ENCODE data around the gene RANGAP1. TPM values are rescaled to one million over a fixed set of nuclear protein-coding genes. Genes with fewer than 3 reads are reported as not detected.
"Not testable (repeated sequence)": the region's sequence is repeated elsewhere in the genome, so short reads cannot be mapped to it uniquely, and the experiment has no call there.

The RANGAP1 gene
- total RNA-seq, 5 donors from 2014 or later (not counting 1 experiment from before 2014, with no cell fraction given) = 95.0 to 113 (median 104) TPM

DNA sequence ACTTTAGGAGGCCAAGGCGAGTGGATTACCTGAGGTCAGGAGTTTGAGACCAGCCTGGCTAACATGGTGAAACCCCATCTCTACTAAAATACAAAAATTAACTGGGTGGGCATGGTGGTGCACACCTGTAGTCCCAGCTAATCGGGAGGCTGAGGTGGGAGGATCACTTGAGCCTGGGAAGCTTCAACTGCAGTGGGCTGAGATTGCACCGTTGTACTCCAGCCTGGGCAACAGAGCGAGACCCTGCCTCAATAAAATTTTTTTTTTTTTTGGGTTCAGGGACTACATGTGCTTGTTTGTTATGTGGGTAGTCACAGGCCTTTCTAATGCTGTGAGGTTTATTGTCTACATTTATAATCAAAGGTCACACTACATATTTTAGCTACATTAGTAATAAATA, 26.2 kb downstream of the RANGAP1 start:
- POLR2A ChIA-PET; H3K9me3 Mint-ChIP-seq; H3K27me3 Mint-ChIP-seq; ATAC-seq (replicated peaks in 1 of 4); H3K27ac Mint-ChIP-seq; H3K4me1 Mint-ChIP-seq; H3K4me3 Mint-ChIP-seq; DNase-seq; H3K4me3 ChIP-seq (ENCODE audit: control insufficient read depth in 1 of 2, extremely low read depth in 1 of 2, low read length in 1 of 2); CTCF ChIA-PET; H3K27ac ChIP-seq (ENCODE audit: low read length); H3K4me1 ChIP-seq (ENCODE audit: control insufficient read depth in 1 of 2, extremely low read depth in 1 of 2, insufficient read depth in 2 of 2, low read length in 2 of 2); H3K9me3 ChIP-seq; H3K27me3 ChIP-seq (replicated peaks in 1 of 2; ENCODE audit: control insufficient read depth in 2 of 2, extremely low read depth in 1 of 2, insufficient read depth in 2 of 2, low read length in 1 of 2): not testable (repeated sequence)
- H3K36me3 ChIP-seq (ENCODE audit: control insufficient read depth in 2 of 2, extremely low read depth in 1 of 2, insufficient read depth in 1 of 2, low read length in 1 of 2) = peaks cover 28 to 90% of the 10 kb centered on the region in 2 donors
- peaks cover 36% of the 10 kb centered on the region for H3K36me3 Mint-ChIP-seq
- 100% methylated on average over 1 of the region's 4 CpGs for WGBS (ENCODE audit: insufficient coverage)

DNA sequence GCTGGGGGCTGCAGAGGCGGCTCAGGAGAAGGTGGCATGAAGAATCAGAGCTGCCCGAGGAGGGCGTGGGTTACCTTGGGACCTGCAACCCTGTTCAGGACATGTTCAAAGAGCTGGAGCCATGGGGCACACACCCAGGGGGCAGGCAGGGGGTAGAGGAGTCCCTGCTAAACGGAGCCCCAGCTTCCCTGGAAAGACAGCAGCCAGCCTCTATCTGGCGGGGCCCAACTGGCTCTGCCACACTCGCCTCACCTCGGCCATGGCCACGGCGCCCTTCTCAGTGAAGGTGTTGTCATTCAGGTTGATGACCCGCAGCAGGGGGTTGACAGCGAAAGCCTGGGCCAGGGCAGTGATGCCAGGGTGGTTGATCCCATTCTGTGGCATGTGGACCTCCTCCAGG, 28.3 kb downstream of the RANGAP1 start:
- WGBS (ENCODE audit: insufficient coverage) = 85% methylated on average over 10 of the region's 11 CpGs

DNA sequence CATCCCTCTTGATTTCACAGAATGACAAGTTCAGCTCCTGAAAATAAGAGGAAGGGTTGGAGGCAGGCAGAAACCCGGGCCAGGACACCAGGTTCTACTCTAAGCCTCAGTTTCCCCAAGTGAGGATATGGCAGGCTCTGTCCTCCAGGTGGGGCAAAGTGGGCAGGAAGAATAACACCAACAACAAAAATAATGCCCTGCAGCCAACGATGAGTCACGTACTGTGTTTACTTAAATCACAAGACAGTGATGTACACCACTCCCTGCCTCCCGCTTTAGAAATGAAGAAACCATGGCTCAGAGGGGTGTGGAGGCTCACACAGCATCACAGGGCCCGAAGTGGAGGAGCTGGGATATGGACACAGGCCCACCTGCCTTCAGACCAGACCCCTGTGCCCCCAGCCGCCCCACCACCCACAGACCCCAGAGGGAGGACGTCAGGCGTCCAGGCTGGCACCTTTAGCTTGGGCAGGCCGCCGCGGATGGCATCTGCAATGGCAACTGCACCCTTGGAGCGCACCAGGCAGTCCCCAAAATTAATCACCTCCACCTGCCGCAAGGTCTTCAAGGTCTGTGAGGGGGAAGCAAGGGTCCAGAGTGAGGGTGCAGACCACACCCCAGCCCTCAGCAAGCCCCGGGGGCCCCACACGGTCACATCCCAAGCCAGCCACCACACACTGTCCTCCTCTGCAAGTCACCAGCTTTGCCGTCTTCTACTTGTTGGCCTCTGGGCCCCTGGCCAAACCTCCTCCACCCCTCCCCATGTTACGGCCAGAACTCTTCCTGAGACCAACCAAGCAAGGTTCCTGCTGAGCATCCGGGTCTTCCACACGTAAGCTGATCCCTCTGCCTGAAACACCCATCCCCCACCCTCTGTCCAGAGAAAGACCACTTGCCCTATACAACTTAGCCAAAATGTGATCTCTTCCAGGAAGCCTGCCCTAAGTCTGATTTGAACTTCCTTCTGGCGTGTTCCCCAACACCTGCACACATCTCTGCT, 29.4 kb downstream of the RANGAP1 start:
- H3K9me3 Mint-ChIP-seq = no peaks in the 10 kb centered on the region
- Histone ChIP-seq H3K27ac (ENCODE audit: low read length) (no peak overlapping the region), H3K4me3 (ENCODE audit: control insufficient read depth in 1 of 2, extremely low read depth in 1 of 2, low read length in 1 of 2) (no peak overlapping the region), H3K27me3 (replicated peaks in 1 of 2; ENCODE audit: control insufficient read depth in 2 of 2, extremely low read depth in 1 of 2, insufficient read depth in 2 of 2, low read length in 1 of 2) (no peaks in the 10 kb centered on the region), H3K4me1 (ENCODE audit: control insufficient read depth in 1 of 2, extremely low read depth in 1 of 2, insufficient read depth in 2 of 2, low read length in 2 of 2) (no peaks in the 10 kb centered on the region), H3K36me3 (ENCODE audit: control insufficient read depth in 2 of 2, extremely low read depth in 1 of 2, insufficient read depth in 1 of 2, low read length in 1 of 2) (peaks cover 21 to 86% of the 10 kb centered on the region in 2 donors), H3K9me3 (no peaks in the 10 kb centered on the region)
- POLR2A ChIA-PET = no interaction called here
- H3K27me3 Mint-ChIP-seq = no peaks in the 10 kb centered on the region
- H3K4me3 Mint-ChIP-seq = no peak overlapping the region
- 96% methylated on average over 9 of the region's 20 CpGs for WGBS (ENCODE audit: insufficient coverage)
- H3K4me1 Mint-ChIP-seq = no peaks in the 10 kb centered on the region
- no peak for ATAC-seq (replicated peaks in 1 of 4)
- no peak overlapping the region for H3K27ac Mint-ChIP-seq
- no peak for DNase-seq
- peaks cover 33% of the 10 kb centered on the region for H3K36me3 Mint-ChIP-seq
- CTCF ChIA-PET = no interaction called here

More for the DNA sequence above, 28.3 kb downstream of the RANGAP1 start:
- CTCF ChIA-PET = no interaction called here
- Histone ChIP-seq H3K27ac (ENCODE audit: low read length) (no peak overlapping the region), H3K4me3 (ENCODE audit: control insufficient read depth in 1 of 2, extremely low read depth in 1 of 2, low read length in 1 of 2) (no peak overlapping the region), H3K36me3 (ENCODE audit: control insufficient read depth in 2 of 2, extremely low read depth in 1 of 2, insufficient read depth in 1 of 2, low read length in 1 of 2) (peaks cover 25 to 88% of the 10 kb centered on the region in 2 donors), H3K27me3 (replicated peaks in 1 of 2; ENCODE audit: control insufficient read depth in 2 of 2, extremely low read depth in 1 of 2, insufficient read depth in 2 of 2, low read length in 1 of 2) (no peaks in the 10 kb centered on the region), H3K9me3 (no peaks in the 10 kb centered on the region), H3K4me1 (ENCODE audit: control insufficient read depth in 1 of 2, extremely low read depth in 1 of 2, insufficient read depth in 2 of 2, low read length in 2 of 2) (no peaks in the 10 kb centered on the region)
- DNase-seq (no peak), ATAC-seq (replicated peaks in 1 of 4) (no peak)
- no peaks in the 10 kb centered on the region for H3K4me1 Mint-ChIP-seq
- H3K27me3 Mint-ChIP-seq = no peaks in the 10 kb centered on the region
- H3K36me3 Mint-ChIP-seq = peaks cover 34% of the 10 kb centered on the region
- no peak overlapping the region for H3K4me3 Mint-ChIP-seq
- POLR2A ChIA-PET = no interaction called here
- no peak overlapping the region for H3K27ac Mint-ChIP-seq
- H3K9me3 Mint-ChIP-seq = no peaks in the 10 kb centered on the region

DNA sequence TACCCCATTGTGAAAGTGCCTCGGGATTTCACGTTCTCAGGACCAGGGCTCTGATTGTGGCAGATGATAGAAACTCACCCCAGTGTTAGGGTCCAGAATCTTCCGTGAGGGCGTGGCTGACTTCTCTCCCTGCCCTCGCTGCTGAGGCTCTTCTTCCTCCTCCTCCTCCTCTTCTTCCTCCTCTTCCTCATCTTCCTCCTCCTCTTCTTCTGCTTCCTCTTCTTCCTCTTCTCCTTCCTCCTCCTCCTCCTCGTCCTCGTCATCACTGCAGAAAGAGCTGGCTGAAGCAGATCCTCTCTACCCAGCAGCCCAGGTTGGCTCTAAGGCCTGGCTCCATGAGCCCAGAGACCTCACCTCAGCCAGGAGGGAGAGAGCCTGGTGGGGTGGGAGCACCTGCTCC, 31.8 kb downstream of the RANGAP1 start:
- ChIA-PET POLR2A (no interaction called here), CTCF (no interaction called here)
- no peak overlapping the region for H3K4me3 ChIP-seq (ENCODE audit: control insufficient read depth in 1 of 2, extremely low read depth in 1 of 2, low read length in 1 of 2)
- H3K36me3 Mint-ChIP-seq = peaks cover 43% of the 10 kb centered on the region
- ATAC-seq (replicated peaks in 1 of 4) (no peak), DNase-seq (no peak)
- no peak overlapping the region for H3K27ac ChIP-seq (ENCODE audit: low read length)
- no peaks in the 10 kb centered on the region for H3K9me3 ChIP-seq
- H3K27ac Mint-ChIP-seq = no peak overlapping the region
- H3K27me3 ChIP-seq (replicated peaks in 1 of 2; ENCODE audit: control insufficient read depth in 2 of 2, extremely low read depth in 1 of 2, insufficient read depth in 2 of 2, low read length in 1 of 2) = no peaks in the 10 kb centered on the region
- H3K4me3 Mint-ChIP-seq = no peak overlapping the region
- H3K36me3 ChIP-seq (ENCODE audit: control insufficient read depth in 2 of 2, extremely low read depth in 1 of 2, insufficient read depth in 1 of 2, low read length in 1 of 2) = peaks cover 27 to 90% of the 10 kb centered on the region in 2 donors
- no peaks in the 10 kb centered on the region for H3K27me3 Mint-ChIP-seq
- no peaks in the 10 kb centered on the region for H3K9me3 Mint-ChIP-seq
- H3K4me1 ChIP-seq (ENCODE audit: control insufficient read depth in 1 of 2, extremely low read depth in 1 of 2, insufficient read depth in 2 of 2, low read length in 2 of 2) = no peaks in the 10 kb centered on the region
- H3K4me1 Mint-ChIP-seq = no peaks in the 10 kb centered on the region
- WGBS (ENCODE audit: insufficient coverage) = 87% methylated on average over 5 of the region's 7 CpGs

DNA sequence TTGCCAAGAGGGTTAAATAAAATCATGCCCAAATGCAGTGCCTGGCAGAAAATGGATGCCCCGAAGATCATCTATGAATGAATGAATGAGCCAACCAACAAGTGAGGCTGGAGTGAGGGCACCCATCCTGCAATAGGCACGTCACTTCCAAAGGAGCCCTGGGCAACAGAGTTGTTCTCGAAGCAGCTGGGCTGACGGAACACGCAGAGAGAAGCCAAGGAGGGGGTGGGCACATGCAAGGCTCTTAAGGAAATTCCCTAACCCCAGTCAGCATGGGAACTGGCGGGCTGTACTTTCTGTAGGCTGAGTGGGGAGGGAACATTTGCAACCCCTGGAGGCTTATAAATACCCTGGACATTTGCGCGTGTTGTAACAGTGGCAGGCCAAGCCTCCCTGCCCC, 33.6 kb downstream of the RANGAP1 start:
- CTCF ChIA-PET = no interaction called here

DNA sequence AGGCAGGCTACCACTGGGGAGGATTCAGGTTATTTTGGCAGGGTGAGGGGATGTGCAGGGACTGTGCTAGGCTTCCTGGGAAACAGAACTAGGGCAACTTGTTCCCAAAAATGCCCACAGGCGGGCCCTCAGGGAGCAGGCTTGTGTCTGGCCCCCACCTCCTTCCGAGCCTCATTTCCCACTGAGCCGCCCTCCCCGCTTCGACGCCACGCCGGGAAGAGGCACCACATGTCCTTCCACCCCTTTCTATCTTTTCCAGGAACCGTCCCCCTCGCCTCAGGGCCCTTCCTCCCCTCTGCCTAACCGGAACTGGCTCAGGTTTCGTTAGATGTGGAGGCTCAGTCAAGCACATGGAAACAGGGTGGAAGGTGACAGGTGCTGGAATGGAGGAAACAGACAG, 35.9 kb downstream of the RANGAP1 start:
- H3K4me3 ChIP-seq (ENCODE audit: control insufficient read depth in 1 of 2, extremely low read depth in 1 of 2, low read length in 1 of 2) = no peak overlapping the region
- DNase-seq (no peak), ATAC-seq (replicated peaks in 1 of 4) (no peak)
- no peaks in the 10 kb centered on the region for H3K27me3 ChIP-seq (replicated peaks in 1 of 2; ENCODE audit: control insufficient read depth in 2 of 2, extremely low read depth in 1 of 2, insufficient read depth in 2 of 2, low read length in 1 of 2)
- Mint-ChIP-seq H3K27ac (no peak overlapping the region), H3K27me3 (no peaks in the 10 kb centered on the region), H3K36me3 (peaks cover 33% of the 10 kb centered on the region), H3K4me1 (no peaks in the 10 kb centered on the region), H3K9me3 (no peaks in the 10 kb centered on the region), H3K4me3 (no peak overlapping the region)
- H3K36me3 ChIP-seq (ENCODE audit: control insufficient read depth in 2 of 2, extremely low read depth in 1 of 2, insufficient read depth in 1 of 2, low read length in 1 of 2) = peaks cover 37 to 86% of the 10 kb centered on the region in 2 donors
- 96% methylated on average over 8 of the region's 12 CpGs for WGBS (ENCODE audit: insufficient coverage)
- no peak overlapping the region for H3K27ac ChIP-seq (ENCODE audit: low read length)
- no peaks in the 10 kb centered on the region for H3K4me1 ChIP-seq (ENCODE audit: control insufficient read depth in 1 of 2, extremely low read depth in 1 of 2, insufficient read depth in 2 of 2, low read length in 2 of 2)
- no peaks in the 10 kb centered on the region for H3K9me3 ChIP-seq
- CTCF ChIA-PET = no interaction called here
- POLR2A ChIA-PET = interaction anchor here in 1 of 2 donors (0.6 kb wide), 1 partner anchor 535 kb away, joined by 7 read pairs; no protein-coding TSS in a partner anchor

More for the DNA sequence above, 33.6 kb downstream of the RANGAP1 start:
- no peak overlapping the region for H3K4me3 ChIP-seq (ENCODE audit: control insufficient read depth in 1 of 2, extremely low read depth in 1 of 2, low read length in 1 of 2)
- POLR2A ChIA-PET = no interaction called here
- WGBS (ENCODE audit: insufficient coverage) = 100% methylated on average over 5 of the region's 8 CpGs
- no peaks in the 10 kb centered on the region for H3K4me1 ChIP-seq (ENCODE audit: control insufficient read depth in 1 of 2, extremely low read depth in 1 of 2, insufficient read depth in 2 of 2, low read length in 2 of 2)
- Mint-ChIP-seq H3K36me3 (peaks cover 41% of the 10 kb centered on the region), H3K4me1 (no peaks in the 10 kb centered on the region), H3K4me3 (no peak overlapping the region), H3K27ac (no peak overlapping the region), H3K27me3 (no peaks in the 10 kb centered on the region), H3K9me3 (no peaks in the 10 kb centered on the region)
- ATAC-seq (replicated peaks in 1 of 4) = no peak
- H3K27me3 ChIP-seq (replicated peaks in 1 of 2; ENCODE audit: control insufficient read depth in 2 of 2, extremely low read depth in 1 of 2, insufficient read depth in 2 of 2, low read length in 1 of 2) = no peaks in the 10 kb centered on the region
- H3K9me3 ChIP-seq = no peaks in the 10 kb centered on the region
- no peak for DNase-seq
- H3K27ac ChIP-seq (ENCODE audit: low read length) = no peak overlapping the region
- peaks cover 36 to 90% of the 10 kb centered on the region in 2 donors for H3K36me3 ChIP-seq (ENCODE audit: control insufficient read depth in 2 of 2, extremely low read depth in 1 of 2, insufficient read depth in 1 of 2, low read length in 1 of 2)
